ENCODE data around the gene GPC3. TPM values are rescaled to one million over a fixed set of nuclear protein-coding genes. Genes with fewer than 3 reads are reported as not detected.
A peak's percentile ranks its signal among the peaks of the same experiment; 100 is the strongest.

Gene GPC3
- total RNA-seq, 2 experiments from 2014 or later = 0.25 to 0.59 TPM

- DNase-seq (peak in 1 of 14 experiments; percentile 0), ATAC-seq (ENCODE audit: poor library complexity) (no peak)
- TF ChIP-seq CTCF (IDR thresholded peaks at IDR 0.05) = no peak
- Mint-ChIP-seq H3K36me3 (ENCODE audit: low read depth) (no peaks in the 10 kb centered on the region), H3K4me3 (no peak overlapping the region), H3K9me3 (no peaks in the 10 kb centered on the region), H3K27me3 (no peaks in the 10 kb centered on the region), H3K27ac (no peak overlapping the region), H3K4me1 (ENCODE audit: low read depth) (no peaks in the 10 kb centered on the region)
- no peaks in the 10 kb centered on the region for H3K27me3 ChIP-seq (ENCODE audit: control insufficient read depth in 1 of 2, insufficient read depth in 2 of 2, low read length in 2 of 2)
- H3K4me1 ChIP-seq (ENCODE audit: insufficient read depth, low read length) = no peaks in the 10 kb centered on the region
- H3K36me3 ChIP-seq (ENCODE audit: insufficient read depth, low read length) = no peaks in the 10 kb centered on the region
- no peaks in the 10 kb centered on the region for H3K9me3 ChIP-seq (ENCODE audit: control insufficient read depth in 1 of 2, insufficient read depth in 1 of 2, low read length in 2 of 2)
- POLR2A ChIA-PET = interaction anchor here (0.6 kb wide), 1 partner anchor 9 kb away, joined by 3 read pairs; no protein-coding TSS in a partner anchor
- no peak overlapping the region for H3K27ac ChIP-seq (ENCODE audit: low read depth in 1 of 2, low read length in 2 of 2)
- intact Hi-C loops (cut with DNase I, micrococcal nuclease) = no loop called here
- H3K4me3 ChIP-seq (ENCODE audit: low read length) = no peak overlapping the region
- CTCF ChIA-PET = no interaction called here
Observed at GRCh38 chrX:133598601-133599335, 386.6 kb downstream of the GPC3 start.

DNA sequence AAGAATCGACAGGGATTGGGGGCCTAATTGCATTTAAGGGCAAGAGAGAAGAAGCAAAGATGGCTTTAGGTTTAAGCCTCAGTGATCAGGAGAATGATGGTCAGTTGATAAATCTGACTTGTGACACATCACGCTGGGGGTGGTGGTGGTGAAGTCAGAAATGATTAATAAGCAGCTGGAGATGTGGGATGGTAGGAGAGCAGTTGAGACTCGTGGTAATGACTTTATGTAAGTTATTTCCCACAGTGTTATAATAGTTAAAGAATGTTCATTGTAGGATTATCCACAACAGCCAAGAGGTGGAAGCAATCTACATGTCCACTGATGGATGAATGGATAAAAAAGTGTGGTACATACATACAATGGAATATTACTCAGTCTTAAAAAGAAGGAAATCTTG, 391.2 kb downstream of the GPC3 start:
- H3K36me3 ChIP-seq (ENCODE audit: insufficient read depth, low read length) = no peaks in the 10 kb centered on the region
- no peak overlapping the region for H3K27ac ChIP-seq (ENCODE audit: low read depth in 1 of 2, low read length in 2 of 2)
- Mint-ChIP-seq H3K36me3 (ENCODE audit: low read depth) (no peaks in the 10 kb centered on the region), H3K4me3 (no peak overlapping the region), H3K27ac (no peak overlapping the region), H3K27me3 (no peaks in the 10 kb centered on the region), H3K9me3 (no peaks in the 10 kb centered on the region), H3K4me1 (ENCODE audit: low read depth) (no peaks in the 10 kb centered on the region)
- no peaks in the 10 kb centered on the region for H3K4me1 ChIP-seq (ENCODE audit: insufficient read depth, low read length)
- DNase-seq (no peak), ATAC-seq (ENCODE audit: poor library complexity) (no peak)
- H3K9me3 ChIP-seq (ENCODE audit: control insufficient read depth in 1 of 2, insufficient read depth in 1 of 2, low read length in 2 of 2) = no peaks in the 10 kb centered on the region
- H3K4me3 ChIP-seq (ENCODE audit: low read length) = no peak overlapping the region
- TF ChIP-seq CTCF (IDR thresholded peaks at IDR 0.05) = no peak
- POLR2A ChIA-PET = no interaction called here
- H3K27me3 ChIP-seq (ENCODE audit: control insufficient read depth in 1 of 2, insufficient read depth in 2 of 2, low read length in 2 of 2) = no peaks in the 10 kb centered on the region
- intact Hi-C loops (cut with DNase I, micrococcal nuclease) = no loop called here
- CTCF ChIA-PET = no interaction called here

GRCh38 chrX:133593531-133593930, 391.9 kb downstream of the GPC3 start:
- CTCF ChIA-PET = no interaction called here
- no peak overlapping the region for H3K27ac Mint-ChIP-seq

More at GRCh38 chrX:133593531-133593930, 391.9 kb downstream of the GPC3 start:
- Histone ChIP-seq H3K36me3 (ENCODE audit: insufficient read depth, low read length) (no peaks in the 10 kb centered on the region), H3K4me1 (ENCODE audit: insufficient read depth, low read length) (no peaks in the 10 kb centered on the region), H3K9me3 (ENCODE audit: control insufficient read depth in 1 of 2, insufficient read depth in 1 of 2, low read length in 2 of 2) (no peaks in the 10 kb centered on the region), H3K27ac (ENCODE audit: low read depth in 1 of 2, low read length in 2 of 2) (no peak overlapping the region), H3K27me3 (ENCODE audit: control insufficient read depth in 1 of 2, insufficient read depth in 2 of 2, low read length in 2 of 2) (no peaks in the 10 kb centered on the region), H3K4me3 (ENCODE audit: low read length) (no peak overlapping the region)
- no peak for DNase-seq
- no peak for TF ChIP-seq CTCF (IDR thresholded peaks at IDR 0.05)
- no peaks in the 10 kb centered on the region for H3K27me3 Mint-ChIP-seq
- no peak overlapping the region for H3K4me3 Mint-ChIP-seq
- intact Hi-C loops (cut with DNase I, micrococcal nuclease) = no loop called here
- H3K9me3 Mint-ChIP-seq = no peaks in the 10 kb centered on the region
- no peaks in the 10 kb centered on the region for H3K36me3 Mint-ChIP-seq (ENCODE audit: low read depth)
- POLR2A ChIA-PET = no interaction called here
- H3K4me1 Mint-ChIP-seq (ENCODE audit: low read depth) = no peaks in the 10 kb centered on the region
- no peak for ATAC-seq (ENCODE audit: poor library complexity)

Data from CD4-positive, alpha-beta T cell (primary cell).